ENCODE measurements around the gene KIAA0825.

GRCh38 chr5:94388773-94389514, 229.5 kb downstream of the KIAA0825 start:
- no peak for TF ChIP-seq CTCF (conservative IDR thresholded peaks at IDR 0.05 in 1 of 2, IDR thresholded peaks at IDR 0.05 in 1 of 2; ENCODE audit: low read depth in 1 of 2, low read length in 2 of 2)
- no peak for TF ChIP-seq EZH2 (IDR thresholded peaks at IDR 0.05; ENCODE audit: low read length, missing control alignments)

All from fibroblast of lung (primary cell).